Ascending aorta (tissue), 2 donors: ENCODE results near the gene IL1R2. TPM values are rescaled to one million over a fixed set of nuclear protein-coding genes. Genes with fewer than 3 reads are reported as not detected.
A peak's percentile ranks its signal among the peaks of the same experiment; 100 is the strongest.

Experiments used
- DNase-seq, 2 donors: peaks; one replicate each; pipeline ENCODE4 v3.0.0-alpha.2; 2019; ENCODE audit warnings: low spot score in 2 of 2
- H3K27ac ChIP-seq, 2 donors: fragments of 200-600 bp; sonication (generic); one replicate each; pipeline ENCODE4 v1.5.1; 2016 to 2017; ENCODE audit warnings: mild to moderate bottlenecking in 1 of 2
- H3K27me3 ChIP-seq: fragments of 200-600 bp; sonication (generic); one replicate; pipeline ENCODE4 v1.5.1; 2017
- H3K36me3 ChIP-seq, 2 donors: fragments of 200-600 bp; sonication (generic); one replicate each; pipeline ENCODE4 v1.5.1; 2016
- H3K4me1 ChIP-seq, 2 donors: fragments of 200-600 bp; sonication (generic); one replicate each; pipeline ENCODE4 v1.5.1; 2016 to 2017; ENCODE audit warnings: mild to moderate bottlenecking in 1 of 2
- H3K4me3 ChIP-seq, 2 donors: fragments of 200-600 bp; sonication (generic); one replicate each; pipeline ENCODE4 v1.5.1; 2016 to 2017; ENCODE audit warnings: mild to moderate bottlenecking in 1 of 2
- H3K9me3 ChIP-seq, 2 donors: fragments of 200-600 bp; sonication (generic); one replicate each; pipeline ENCODE4 v1.5.1; 2016
- intact Hi-C: fragments of 100-400 bp; cut with DNase I; formaldehyde crosslinking; loops from one replicate; pipeline ENCODE4 v1.15.1; 2023
- total RNA-seq: library from RNA; depleted of rRNA; stranded (reverse); fragments of >200 nt; gene quantifications from one replicate; pipeline ENCODE4 v1.1.0, GENCODE V29; 2016
- TF ChIP-seq, protein P1 (sequence below), 3 experiments: fragments of 200-600 bp in 2 of 3; fragments of 450-650 bp in 1 of 3; sonication (generic) in 2 of 3; IDR thresholded peaks; one replicate each; pipeline ENCODE4 v1.5.1; 2016 to 2019; ENCODE audit warnings: antibody characterized with exemption in 3 of 3, mild to moderate bottlenecking in 1 of 3, moderate library complexity in 1 of 3

IL1R2 gene
- total RNA-seq, 1 donor from 2014 or later = 25.4 TPM

DNA sequence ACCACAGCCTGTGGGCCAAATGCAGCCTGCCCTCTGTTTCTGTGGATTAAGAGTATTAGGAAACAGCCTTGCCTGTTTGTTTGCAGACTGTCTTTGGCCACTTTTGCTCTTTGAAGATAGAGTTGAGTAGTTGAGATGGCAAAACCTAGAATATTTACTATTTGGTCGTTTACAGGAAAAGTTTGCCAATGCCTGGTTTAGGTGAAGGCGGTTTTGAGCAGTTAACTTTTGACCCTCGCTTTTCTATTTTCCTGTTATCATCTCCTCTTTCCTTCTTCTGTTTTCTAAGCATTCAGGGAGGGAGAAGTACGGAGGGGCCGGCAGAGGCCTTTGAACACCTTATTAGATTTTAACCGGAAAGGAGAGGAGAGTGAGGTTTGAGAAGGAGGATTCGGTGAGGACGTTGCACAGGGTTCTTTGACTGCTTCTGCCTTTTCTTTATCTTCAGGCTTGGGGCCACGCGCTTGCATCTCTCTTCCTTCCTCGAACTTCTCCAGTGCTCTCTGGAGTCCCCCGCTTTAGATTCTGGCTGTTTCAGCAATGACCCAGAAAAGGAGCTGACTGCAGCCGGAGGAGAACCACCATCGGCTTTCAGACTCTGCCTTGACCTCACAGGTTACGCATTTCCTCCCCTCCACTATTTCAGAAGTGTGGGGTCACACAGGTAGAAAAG, 39.2 kb downstream of the IL1R2 start:
- peaks cover 0 to 33% of the 10 kb centered on the region in 2 donors for H3K4me1 ChIP-seq

DNA sequence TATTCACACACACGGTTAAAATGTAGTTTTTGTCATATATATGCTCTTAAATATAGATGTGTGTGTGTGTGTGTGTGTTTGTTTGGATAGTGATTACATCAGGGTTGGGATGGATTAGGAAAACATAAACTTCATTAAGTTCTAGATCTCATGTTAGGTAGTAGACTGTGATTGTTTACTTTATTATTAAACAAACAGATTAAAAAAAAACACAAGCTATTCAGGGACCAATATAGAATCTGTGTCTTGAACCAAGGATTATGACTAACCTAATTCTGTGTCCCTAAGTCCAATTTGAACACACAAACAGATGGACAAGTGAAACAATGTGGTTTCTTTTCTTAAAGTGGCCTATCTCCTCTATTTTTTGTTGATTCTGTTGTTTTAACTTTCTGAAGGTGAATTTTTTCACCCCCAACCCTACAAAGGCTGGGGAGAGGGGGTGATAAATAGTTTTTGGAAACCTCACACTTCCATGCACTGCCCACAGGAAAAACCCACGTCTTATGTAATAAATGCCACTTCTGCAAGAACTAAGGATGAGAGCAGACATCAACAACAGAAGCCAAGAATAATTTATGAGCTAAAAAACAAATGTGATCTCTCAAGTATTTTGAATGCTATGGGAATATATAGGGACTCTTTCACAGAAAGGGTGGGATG, 40.7 kb downstream of the IL1R2 start:
- TF ChIP-seq, protein P1, sequence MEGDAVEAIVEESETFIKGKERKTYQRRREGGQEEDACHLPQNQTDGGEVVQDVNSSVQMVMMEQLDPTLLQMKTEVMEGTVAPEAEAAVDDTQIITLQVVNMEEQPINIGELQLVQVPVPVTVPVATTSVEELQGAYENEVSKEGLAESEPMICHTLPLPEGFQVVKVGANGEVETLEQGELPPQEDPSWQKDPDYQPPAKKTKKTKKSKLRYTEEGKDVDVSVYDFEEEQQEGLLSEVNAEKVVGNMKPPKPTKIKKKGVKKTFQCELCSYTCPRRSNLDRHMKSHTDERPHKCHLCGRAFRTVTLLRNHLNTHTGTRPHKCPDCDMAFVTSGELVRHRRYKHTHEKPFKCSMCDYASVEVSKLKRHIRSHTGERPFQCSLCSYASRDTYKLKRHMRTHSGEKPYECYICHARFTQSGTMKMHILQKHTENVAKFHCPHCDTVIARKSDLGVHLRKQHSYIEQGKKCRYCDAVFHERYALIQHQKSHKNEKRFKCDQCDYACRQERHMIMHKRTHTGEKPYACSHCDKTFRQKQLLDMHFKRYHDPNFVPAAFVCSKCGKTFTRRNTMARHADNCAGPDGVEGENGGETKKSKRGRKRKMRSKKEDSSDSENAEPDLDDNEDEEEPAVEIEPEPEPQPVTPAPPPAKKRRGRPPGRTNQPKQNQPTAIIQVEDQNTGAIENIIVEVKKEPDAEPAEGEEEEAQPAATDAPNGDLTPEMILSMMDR (IDR thresholded peaks at IDR 0.05) = no peak
- intact Hi-C loops = no loop called here
- Histone ChIP-seq H3K27ac (peak overlapping the region in 1 of 2 donors; percentile 56), H3K36me3 (no peaks in the 10 kb centered on the region), H3K4me3 (no peak overlapping the region), H3K9me3 (no peaks in the 10 kb centered on the region), H3K4me1 (peaks cover 0 to 37% of the 10 kb centered on the region in 2 donors), H3K27me3 (no peaks in the 10 kb centered on the region)
- DNase-seq = no peak

More for the DNA sequence above, 39.2 kb downstream of the IL1R2 start:
- TF ChIP-seq, protein P1 (IDR thresholded peaks at IDR 0.05) = no peak
- DNase-seq = no peak
- Histone ChIP-seq H3K27me3 (no peaks in the 10 kb centered on the region), H3K36me3 (no peaks in the 10 kb centered on the region), H3K4me3 (no peak overlapping the region), H3K9me3 (no peaks in the 10 kb centered on the region), H3K27ac (no peak overlapping the region)
- intact Hi-C loops = no loop called here

DNA sequence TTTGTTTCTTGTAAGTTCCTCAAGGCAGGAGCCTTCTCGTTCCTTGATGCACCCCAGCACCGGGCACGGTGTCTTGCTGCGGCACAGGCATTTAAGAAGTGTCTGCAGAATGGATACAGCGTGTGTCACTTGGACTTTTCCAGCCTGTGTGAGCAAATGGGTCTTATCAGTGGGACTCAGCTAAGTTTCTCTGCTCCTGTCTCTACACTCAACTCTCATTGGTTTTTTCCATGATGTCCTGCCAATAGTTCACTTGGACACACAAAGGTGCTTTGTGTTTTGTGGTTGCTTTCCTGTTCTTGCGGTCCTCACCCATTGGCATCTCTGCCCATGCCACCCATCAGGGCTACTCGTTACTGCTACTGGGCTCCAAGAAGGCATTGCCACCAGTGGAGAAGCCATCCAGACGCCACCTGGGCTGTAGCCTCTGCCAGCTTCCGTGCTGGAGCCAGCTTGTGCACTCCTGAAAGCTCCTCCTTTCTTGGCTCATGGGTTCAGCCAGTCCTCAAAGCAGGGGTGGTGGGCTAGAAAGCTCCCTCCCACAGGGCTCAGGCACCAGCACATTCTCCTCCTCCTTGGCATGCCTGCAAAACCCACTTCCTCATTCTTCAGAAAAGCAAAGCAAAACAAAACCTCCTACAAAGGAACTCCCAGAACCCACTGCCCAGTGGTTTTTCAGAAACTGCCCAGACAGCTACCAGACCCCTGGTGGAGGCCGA, 41.4 kb downstream of the IL1R2 start:
- intact Hi-C loops = no loop called here
- TF ChIP-seq, protein P1 (IDR thresholded peaks at IDR 0.05) = no peak
- peak overlapping the region in 1 of 2 donors; percentile 13 for H3K4me3 ChIP-seq
- peaks cover 0 to 39% of the 10 kb centered on the region in 2 donors for H3K4me1 ChIP-seq
- peak overlapping the region; percentile 22 to 56 for H3K27ac ChIP-seq
- peak in 1 of 2 donors; percentile 71 for DNase-seq
- H3K9me3 ChIP-seq = no peaks in the 10 kb centered on the region
- H3K36me3 ChIP-seq = no peaks in the 10 kb centered on the region
- no peaks in the 10 kb centered on the region for H3K27me3 ChIP-seq

DNA sequence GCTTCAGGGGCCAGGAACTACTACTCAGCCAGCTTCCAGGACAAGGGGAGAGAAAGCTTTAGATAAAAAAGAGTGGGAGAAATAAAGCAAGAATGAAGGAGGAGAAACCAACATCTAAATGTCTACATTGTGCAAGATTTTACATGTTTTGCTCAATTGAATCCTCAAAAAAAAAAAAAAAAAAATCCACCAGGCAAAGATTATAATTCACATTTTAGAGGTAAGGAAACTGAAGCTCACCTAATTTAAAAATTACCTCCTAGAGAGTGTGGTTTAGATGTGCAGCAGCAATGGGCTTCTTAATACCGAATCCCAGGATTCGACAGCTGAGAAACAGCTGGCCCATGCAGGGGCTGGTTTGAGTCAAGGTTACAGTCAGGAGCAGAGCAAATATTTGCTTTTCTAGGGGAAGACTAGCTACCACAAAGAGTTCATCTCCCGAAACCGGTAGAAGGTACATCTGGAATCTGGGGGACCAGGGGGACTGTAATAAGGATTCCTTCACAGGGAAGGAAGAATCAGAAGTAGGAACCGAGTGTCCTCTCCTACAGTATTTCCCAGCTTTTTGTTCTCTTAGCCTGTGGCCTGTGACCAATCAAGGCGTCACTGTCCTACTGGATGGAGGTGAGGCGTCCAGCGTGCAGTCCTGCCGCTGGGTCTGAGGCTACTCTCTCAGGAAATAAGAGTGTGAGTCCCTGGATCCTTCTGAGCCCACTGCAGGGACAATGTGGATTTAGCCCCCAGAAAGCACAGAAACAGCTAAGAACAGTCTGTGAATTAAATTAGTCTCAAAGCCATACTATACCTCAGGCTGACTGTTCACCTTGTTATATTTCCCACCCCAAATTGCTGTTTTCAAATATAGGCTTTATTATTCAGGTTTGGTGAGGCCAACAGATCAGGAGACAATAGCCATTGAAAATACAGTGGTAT, 42.3 kb downstream of the IL1R2 start:
- peaks cover 0 to 32% of the 10 kb centered on the region in 2 donors for H3K4me1 ChIP-seq
- H3K27ac ChIP-seq = peak overlapping the region; percentile 22 to 56
- H3K27me3 ChIP-seq = no peaks in the 10 kb centered on the region
- peak overlapping the region in 1 of 2 donors; percentile 13 for H3K4me3 ChIP-seq
- no peaks in the 10 kb centered on the region for H3K36me3 ChIP-seq
- H3K9me3 ChIP-seq = no peaks in the 10 kb centered on the region
- TF ChIP-seq, protein P1 (IDR thresholded peaks at IDR 0.05) = no peak
- DNase-seq = no peak
- intact Hi-C loops = no loop called here
